ENCODE data around the gene APCDD1. TPM values are rescaled to one million over a fixed set of nuclear protein-coding genes. Genes with fewer than 3 reads are reported as not detected.

Gene APCDD1
- total and polyA plus RNA-seq, 2 of the 8 experiments (the other 6 are each of a cell fraction or from before 2014, with no cell fraction given): 2.6 to 3.6 TPM

DNA sequence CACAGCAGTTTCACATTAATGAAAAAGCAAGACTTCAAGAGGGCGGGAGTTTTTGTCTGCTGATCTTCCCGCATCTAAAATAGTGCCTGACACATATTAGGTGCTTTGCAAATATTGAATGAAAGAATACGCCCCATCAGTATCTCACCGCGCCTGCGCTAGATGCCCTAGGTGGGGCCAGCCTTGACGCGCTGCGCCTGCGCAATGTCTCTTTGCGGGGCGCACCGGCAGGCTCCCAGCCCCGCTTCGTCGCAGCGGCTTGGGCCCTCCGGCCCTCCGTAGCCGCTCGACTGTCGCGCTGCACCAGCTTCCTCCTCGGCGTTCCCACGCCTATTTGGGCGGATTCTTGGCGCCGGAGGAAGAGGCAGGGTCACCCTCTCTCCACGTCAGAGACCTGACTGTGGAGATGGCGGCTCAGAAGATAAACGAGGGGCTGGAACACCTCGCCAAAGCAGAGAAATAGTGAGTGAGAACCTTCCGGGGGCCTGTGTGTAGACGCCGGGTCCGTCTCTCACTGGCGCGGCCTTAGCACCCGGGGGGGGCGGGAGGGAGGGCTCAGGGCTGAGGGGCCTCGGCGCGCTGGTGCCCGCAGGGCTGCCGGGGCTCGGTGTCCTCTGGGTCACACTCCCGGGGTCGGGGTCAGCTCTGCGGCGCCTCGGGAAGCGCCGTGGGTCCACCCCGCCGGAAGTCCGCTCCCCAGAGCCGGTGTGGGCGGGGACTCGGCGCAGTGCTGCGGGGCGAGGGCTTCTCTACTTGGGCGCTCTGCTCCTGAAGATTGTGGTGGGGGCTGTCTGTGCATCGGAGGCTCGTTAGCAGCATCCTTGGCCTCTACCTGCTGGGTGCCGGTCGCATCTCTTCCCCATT, 71.5 kb downstream of the APCDD1 start, which contains the start of gene NAPG (continued):
- TF ChIP-seq EGR1 (IDR thresholded peaks at IDR 0.05; ENCODE audit: borderline replicate concordance, low read depth, low read length) (no peak), CBX8 (IDR thresholded peaks at IDR 0.05; ENCODE audit: borderline replicate concordance, low read depth, low read length) (no peak), SP1 (IDR thresholded peaks at IDR 0.05; ENCODE audit: low read depth, low read length) (no peak), CREB1 (IDR thresholded peaks at IDR 0.05) (peak; percentile 64), GTF2F1 (IDR thresholded peaks at IDR 0.05; ENCODE audit: borderline replicate concordance, low read depth, low read length) (no peak), KDM5A (IDR thresholded peaks at IDR 0.05; ENCODE audit: low read length) (no peak), TAF7 (optimal IDR thresholded peaks at IDR 0.05; ENCODE audit: borderline replicate concordance, low read depth, low read length) (no peak), RXRA (IDR thresholded peaks at IDR 0.05; ENCODE audit: insufficient read depth, low read depth, low read length) (no peak), JUN (IDR thresholded peaks at IDR 0.05; ENCODE audit: low read depth, low read length) (no peak), POLR2AphosphoS5 (IDR thresholded peaks at IDR 0.05; ENCODE audit: low read depth, low read length) (peak; percentile 47), EP300 (IDR thresholded peaks at IDR 0.05; ENCODE audit: borderline replicate concordance in 1 of 2, low read depth in 2 of 2, low read length in 2 of 2) (no peak), POLR2A (IDR thresholded peaks at IDR 0.05; ENCODE audit: control extremely low read depth in 1 of 2, low read depth in 2 of 2, low read length in 2 of 2) (peak in 1 of 2 experiments; percentile 56; a peak in 1 of 3 replicates), SUZ12 (IDR thresholded peaks at IDR 0.05; ENCODE audit: low read length) (no peak), NRF1 (IDR thresholded peaks at IDR 0.05; ENCODE audit: low read depth, low read length) (peak; percentile 98), HDAC2 (IDR thresholded peaks at IDR 0.05; ENCODE audit: borderline replicate concordance in 1 of 2, low read depth in 2 of 2, low read length in 2 of 2) (no peak), SRF (IDR thresholded peaks at IDR 0.05; ENCODE audit: low read depth, low read length) (no peak), ASH2L (IDR thresholded peaks at IDR 0.05; ENCODE audit: low read length) (no peak)
- TF ChIP-seq, protein P1, sequence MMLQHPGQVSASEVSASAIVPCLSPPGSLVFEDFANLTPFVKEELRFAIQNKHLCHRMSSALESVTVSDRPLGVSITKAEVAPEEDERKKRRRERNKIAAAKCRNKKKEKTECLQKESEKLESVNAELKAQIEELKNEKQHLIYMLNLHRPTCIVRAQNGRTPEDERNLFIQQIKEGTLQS (IDR thresholded peaks at IDR 0.05; ENCODE audit: insufficient read depth, low read depth, low read length): no peak

Data from H1 (cell line).